Measurements from ENCODE around the gene RPS23.

GRCh38 chr5:82295959-82296531 is 17.9 kb upstream of the RPS23 start:
- TF ChIP-seq CTCF (IDR thresholded peaks at IDR 0.05) (no peak), POLR2A (IDR thresholded peaks at IDR 0.05) (no peak)

All from body of pancreas (tissue), 4 donors.